ENCODE results near the gene ARHGDIA.

The ARHGDIA gene

GRCh38 chr17:81866440-81867169 lies 4.5 kb downstream of the ARHGDIA start:
- ATAC-seq (ENCODE audit: low read depth): no peak

DNA sequence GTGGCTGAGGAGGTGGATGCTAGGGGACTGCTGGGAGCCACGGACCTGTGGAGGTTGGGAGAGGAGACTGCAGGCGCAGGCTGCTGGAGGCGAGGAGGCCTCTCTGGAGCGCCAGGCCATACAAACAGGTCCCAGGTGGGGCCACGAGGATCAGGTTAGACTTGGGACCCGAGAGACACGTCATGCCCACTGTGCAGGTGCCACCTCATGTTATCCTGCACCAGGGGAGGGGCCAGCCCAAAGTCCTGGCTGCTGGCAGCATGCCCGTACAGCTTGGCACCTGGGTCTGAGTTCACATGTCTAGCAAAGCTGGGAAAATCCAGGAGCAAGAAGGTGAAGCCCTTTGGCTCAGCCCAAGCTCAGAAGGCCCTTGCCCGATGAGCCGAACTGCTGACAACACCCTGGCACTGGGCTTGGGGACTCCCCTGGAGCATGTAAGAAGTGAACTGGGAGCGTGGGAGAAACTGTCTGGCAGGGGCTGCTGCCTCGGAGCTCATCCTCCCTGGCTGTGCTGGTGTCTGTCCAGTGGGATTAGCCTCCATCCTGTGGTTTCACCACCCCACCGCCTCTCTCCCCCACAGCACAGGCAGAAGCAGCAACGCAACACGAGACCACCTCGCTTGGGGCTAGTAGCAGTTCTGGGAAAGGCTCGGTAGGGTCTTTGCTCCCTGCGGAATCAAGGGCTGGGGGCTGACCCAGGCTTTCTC lies 5.3 kb downstream of the ARHGDIA start:
- peaks cover 7% of the 10 kb centered on the region for H3K36me3 Mint-ChIP-seq
- H3K4me3 Mint-ChIP-seq: no peak overlapping the region
- peak; percentile 13 to 21 for DNase-seq (ENCODE audit: low spot score in 2 of 2)
- H3K4me1 Mint-ChIP-seq: peaks cover 26% of the 10 kb centered on the region
- ATAC-seq (ENCODE audit: low read depth): no peak
- H3K27ac Mint-ChIP-seq: no peak overlapping the region
- no peaks in the 10 kb centered on the region for H3K9me3 Mint-ChIP-seq
- no peaks in the 10 kb centered on the region for H3K27me3 Mint-ChIP-seq

More at GRCh38 chr17:81866440-81867169, 4.5 kb downstream of the ARHGDIA start:
- Mint-ChIP-seq H3K27me3 (no peaks in the 10 kb centered on the region), H3K9me3 (no peaks in the 10 kb centered on the region), H3K4me3 (no peak overlapping the region), H3K27ac (peak overlapping the region; percentile 75), H3K36me3 (peaks cover 9% of the 10 kb centered on the region), H3K4me1 (peaks cover 26% of the 10 kb centered on the region)
- DNase-seq (ENCODE audit: low spot score in 2 of 2): peak in 1 of 2 donors; percentile 40

DNA sequence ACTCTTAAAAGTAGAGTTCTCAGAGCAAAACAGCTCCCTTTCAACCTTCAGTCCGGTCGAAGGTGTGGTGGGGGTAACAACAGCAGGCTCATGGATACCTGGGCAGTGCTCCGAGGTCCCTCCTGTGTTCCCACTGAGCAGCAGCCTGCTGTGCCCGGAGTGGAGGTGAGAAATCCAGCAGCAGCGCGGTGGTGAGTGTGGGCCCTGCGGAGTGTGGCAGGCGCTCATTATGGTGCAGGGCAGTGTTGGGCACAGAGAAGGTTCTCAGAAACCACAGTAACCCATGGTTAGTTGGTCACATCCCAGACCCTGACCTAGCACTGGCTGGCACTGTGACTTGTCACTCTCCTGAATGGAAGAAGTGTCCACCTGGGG lies 5.8 kb downstream of the ARHGDIA start:
- Mint-ChIP-seq H3K27ac (no peak overlapping the region), H3K4me3 (no peak overlapping the region)

GRCh38 chr17:81863833-81864768 lies 7.0 kb downstream of the ARHGDIA start:
- peaks cover 22% of the 10 kb centered on the region for H3K4me1 Mint-ChIP-seq
- H3K27ac Mint-ChIP-seq: peak overlapping the region; percentile 92
- ATAC-seq (ENCODE audit: low read depth) (no peak), DNase-seq (ENCODE audit: low spot score in 2 of 2) (no peak)
- peaks cover 8% of the 10 kb centered on the region for H3K36me3 Mint-ChIP-seq
- no peaks in the 10 kb centered on the region for H3K9me3 Mint-ChIP-seq
- H3K4me3 Mint-ChIP-seq: no peak overlapping the region
- H3K27me3 Mint-ChIP-seq: no peaks in the 10 kb centered on the region

More for the DNA sequence above, 5.8 kb downstream of the ARHGDIA start:
- DNase-seq (ENCODE audit: low spot score in 2 of 2) (no peak), ATAC-seq (ENCODE audit: low read depth) (no peak)
- Mint-ChIP-seq H3K27me3 (no peaks in the 10 kb centered on the region), H3K36me3 (peaks cover 7% of the 10 kb centered on the region), H3K9me3 (no peaks in the 10 kb centered on the region), H3K4me1 (peaks cover 26% of the 10 kb centered on the region)

GRCh38 chr17:81863123-81863675 lies 7.9 kb downstream of the ARHGDIA start:
- DNase-seq (ENCODE audit: low spot score in 2 of 2) (no peak), ATAC-seq (ENCODE audit: low read depth) (no peak)
- Mint-ChIP-seq H3K4me1 (peaks cover 20% of the 10 kb centered on the region), H3K4me3 (peak overlapping the region; percentile 72), H3K27me3 (no peaks in the 10 kb centered on the region), H3K27ac (peak overlapping the region; percentile 92), H3K36me3 (peaks cover 6% of the 10 kb centered on the region), H3K9me3 (no peaks in the 10 kb centered on the region)

DNA sequence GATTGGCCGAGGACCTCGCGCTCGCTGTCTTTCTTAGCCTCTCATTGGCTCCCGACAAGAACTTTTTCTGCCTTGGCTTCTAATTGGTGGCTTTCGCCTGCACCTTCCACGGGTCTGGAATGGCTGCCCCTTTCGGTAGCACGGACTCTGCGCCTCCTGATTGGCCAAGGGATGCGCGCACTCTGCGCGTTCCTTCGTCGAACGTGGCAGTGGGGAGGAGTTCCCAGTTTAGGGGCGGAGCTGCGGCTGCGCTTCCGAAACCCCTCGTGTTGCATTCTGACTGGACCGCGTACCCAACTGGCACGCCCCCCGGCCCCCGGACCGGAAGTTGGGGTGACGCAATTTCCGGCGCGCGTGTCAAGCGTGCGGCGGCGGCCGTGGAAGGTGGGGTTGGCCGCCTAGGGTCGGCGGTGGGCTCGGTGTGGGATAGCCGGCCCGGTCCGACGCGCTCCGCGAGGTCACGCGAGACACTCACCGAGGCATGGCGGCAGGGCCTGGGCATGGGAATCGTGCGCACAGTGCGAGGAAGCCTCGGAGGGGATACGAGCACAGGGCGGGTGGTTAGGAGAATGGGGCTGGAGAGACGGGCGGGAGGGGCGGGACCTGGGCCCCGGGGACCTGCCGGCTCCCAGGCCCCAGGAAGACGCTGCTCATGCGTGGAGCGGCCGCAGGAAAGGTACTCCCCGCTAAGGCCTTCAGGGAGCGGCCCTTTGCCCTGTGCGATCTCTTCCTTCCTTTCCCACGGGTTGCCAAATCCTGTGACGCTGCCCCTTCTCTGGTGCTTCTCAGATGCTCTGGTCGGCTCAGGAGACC lies 10.2 kb downstream of the ARHGDIA start:
- H3K4me1 Mint-ChIP-seq: peaks cover 9% of the 10 kb centered on the region
- no peaks in the 10 kb centered on the region for H3K27me3 Mint-ChIP-seq
- ATAC-seq (ENCODE audit: low read depth) (peak; percentile 76), DNase-seq (ENCODE audit: low spot score in 2 of 2) (peak; percentile 99)
- peak overlapping the region; percentile 86 for H3K4me3 Mint-ChIP-seq
- peaks cover 5% of the 10 kb centered on the region for H3K36me3 Mint-ChIP-seq
- H3K9me3 Mint-ChIP-seq: no peaks in the 10 kb centered on the region
- peak overlapping the region; percentile 95 for H3K27ac Mint-ChIP-seq

GRCh38 chr17:81859906-81860755 lies 11.0 kb downstream of the ARHGDIA start, which contains the start of gene P4HB:
Gene P4HB, minus strand, starts transcription at chr17:81860535. Its CDS starts 64 bp downstream, at chr17:81860471.
- Mint-ChIP-seq H3K9me3 (no peaks in the 10 kb centered on the region), H3K4me3 (peak within 1 kb of the TSS; percentile 86), H3K36me3 (peaks cover 5% of the 10 kb centered on the region), H3K27ac (peak within 1 kb of the TSS; percentile 95), H3K4me1 (peaks cover 9% of the 10 kb centered on the region), H3K27me3 (no peaks in the 10 kb centered on the region)
- ATAC-seq (ENCODE audit: low read depth) (peak; percentile 6), DNase-seq (ENCODE audit: low spot score in 2 of 2) (no peak)

DNA sequence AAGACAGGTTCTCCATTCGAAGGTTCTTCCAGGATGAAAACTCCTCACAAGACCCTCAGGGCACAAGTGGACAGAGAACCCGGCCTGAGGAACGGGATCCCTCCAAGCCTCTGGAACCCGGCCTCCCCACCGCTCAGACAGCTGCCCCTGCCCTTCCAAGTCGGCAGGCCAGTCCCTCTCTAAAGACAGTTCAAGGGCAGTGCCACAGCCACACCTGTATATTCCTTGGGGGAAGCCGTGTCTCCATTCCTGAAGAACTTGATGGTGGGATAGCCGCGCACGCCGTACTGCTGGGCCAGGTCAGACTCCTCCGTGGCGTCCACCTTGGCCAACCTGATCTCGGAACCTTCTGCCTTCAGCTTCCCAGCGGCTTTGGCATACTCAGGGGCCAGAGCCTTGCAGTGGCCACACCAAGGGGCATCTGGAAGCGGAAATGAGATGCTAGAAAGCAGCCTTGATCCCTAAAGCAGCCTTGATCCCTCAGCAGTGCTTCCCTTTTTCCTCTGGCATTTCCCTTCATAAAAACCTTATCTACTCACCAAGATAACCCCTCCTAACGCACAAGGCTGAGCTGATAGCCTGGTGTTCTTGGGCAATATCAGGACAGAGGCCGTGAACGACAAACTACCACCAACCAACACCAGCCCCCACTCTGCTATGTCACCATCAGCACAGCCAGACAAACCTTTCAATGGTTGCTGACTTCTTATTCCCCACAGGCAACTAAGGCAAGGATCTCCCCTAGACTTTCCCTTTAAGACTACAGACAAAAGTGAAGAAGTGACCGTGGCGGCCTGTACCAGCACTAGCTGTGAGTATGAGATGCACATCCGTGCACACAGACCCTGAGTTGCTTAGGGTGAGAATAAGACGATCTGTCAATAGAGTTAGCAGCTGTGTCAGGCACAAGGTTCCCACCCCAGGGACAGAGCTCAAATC lies 11.9 kb downstream of the ARHGDIA start:
- Mint-ChIP-seq H3K27me3 (no peaks in the 10 kb centered on the region), H3K27ac (peak overlapping the region; percentile 51), H3K4me1 (peaks cover 9% of the 10 kb centered on the region), H3K9me3 (no peaks in the 10 kb centered on the region), H3K36me3 (peaks cover 5% of the 10 kb centered on the region), H3K4me3 (peak overlapping the region; percentile 83)
- DNase-seq (ENCODE audit: low spot score in 2 of 2) (no peak), ATAC-seq (ENCODE audit: low read depth) (no peak)

GRCh38 chr17:81858170-81858966 lies 12.8 kb downstream of the ARHGDIA start:
- Mint-ChIP-seq H3K27ac (no peak overlapping the region), H3K36me3 (peaks cover 7% of the 10 kb centered on the region), H3K4me3 (no peak overlapping the region), H3K4me1 (peaks cover 9% of the 10 kb centered on the region), H3K9me3 (no peaks in the 10 kb centered on the region), H3K27me3 (no peaks in the 10 kb centered on the region)
- DNase-seq (ENCODE audit: low spot score in 2 of 2) (no peak), ATAC-seq (ENCODE audit: low read depth) (no peak)

- Mint-ChIP-seq H3K27ac (no peak overlapping the region), H3K36me3 (peaks cover 14% of the 10 kb centered on the region), H3K4me1 (peaks cover 6% of the 10 kb centered on the region), H3K9me3 (no peaks in the 10 kb centered on the region), H3K4me3 (no peak overlapping the region), H3K27me3 (no peaks in the 10 kb centered on the region)
- DNase-seq (ENCODE audit: low spot score in 2 of 2) (no peak), ATAC-seq (ENCODE audit: low read depth) (peak; percentile 52)
Observed at GRCh38 chr17:81854974-81855774, 16.0 kb downstream of the ARHGDIA start.
